GM12874 (cell line): ENCODE measurements around the gene LY86.

Experiments
- TF ChIP-seq, protein P1 (sequence below): IDR thresholded peaks from 2 replicates; pipeline ENCODE4 v1.5.1; 2011; ENCODE audit warnings: low read depth, mild to moderate bottlenecking, control low read depth, low read length, moderate library complexity; ENCODE audit not compliant: insufficient read depth

The LY86 gene

GRCh38 chr6:6610031-6610591 is 21.6 kb downstream of the LY86 start:
- TF ChIP-seq, protein P1, sequence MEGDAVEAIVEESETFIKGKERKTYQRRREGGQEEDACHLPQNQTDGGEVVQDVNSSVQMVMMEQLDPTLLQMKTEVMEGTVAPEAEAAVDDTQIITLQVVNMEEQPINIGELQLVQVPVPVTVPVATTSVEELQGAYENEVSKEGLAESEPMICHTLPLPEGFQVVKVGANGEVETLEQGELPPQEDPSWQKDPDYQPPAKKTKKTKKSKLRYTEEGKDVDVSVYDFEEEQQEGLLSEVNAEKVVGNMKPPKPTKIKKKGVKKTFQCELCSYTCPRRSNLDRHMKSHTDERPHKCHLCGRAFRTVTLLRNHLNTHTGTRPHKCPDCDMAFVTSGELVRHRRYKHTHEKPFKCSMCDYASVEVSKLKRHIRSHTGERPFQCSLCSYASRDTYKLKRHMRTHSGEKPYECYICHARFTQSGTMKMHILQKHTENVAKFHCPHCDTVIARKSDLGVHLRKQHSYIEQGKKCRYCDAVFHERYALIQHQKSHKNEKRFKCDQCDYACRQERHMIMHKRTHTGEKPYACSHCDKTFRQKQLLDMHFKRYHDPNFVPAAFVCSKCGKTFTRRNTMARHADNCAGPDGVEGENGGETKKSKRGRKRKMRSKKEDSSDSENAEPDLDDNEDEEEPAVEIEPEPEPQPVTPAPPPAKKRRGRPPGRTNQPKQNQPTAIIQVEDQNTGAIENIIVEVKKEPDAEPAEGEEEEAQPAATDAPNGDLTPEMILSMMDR: no peak

- TF ChIP-seq, protein P1: no peak
These were observed 23.0 kb downstream of the LY86 start for GRCh38 chr6:6611486-6611885.

DNA sequence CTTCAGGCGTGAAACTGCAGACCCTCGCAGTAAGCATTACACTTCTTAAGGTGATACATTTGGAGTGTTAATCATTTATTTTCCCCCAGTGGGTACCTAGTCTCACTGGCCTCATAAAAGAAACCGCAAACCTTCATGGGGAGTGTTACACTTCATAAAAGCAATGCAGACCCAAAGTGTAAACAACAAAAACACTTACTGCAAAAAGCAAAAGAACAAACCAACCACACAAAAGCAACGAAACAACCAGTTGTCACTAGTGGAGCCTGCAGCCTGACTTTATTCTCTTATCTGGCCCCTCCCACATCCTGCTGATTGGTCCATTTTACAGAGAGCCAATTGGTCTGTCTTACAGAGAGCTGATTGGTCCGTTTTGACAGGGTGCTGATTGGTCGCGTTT is 23.8 kb downstream of the LY86 start:
- TF ChIP-seq, protein P1: no peak

DNA sequence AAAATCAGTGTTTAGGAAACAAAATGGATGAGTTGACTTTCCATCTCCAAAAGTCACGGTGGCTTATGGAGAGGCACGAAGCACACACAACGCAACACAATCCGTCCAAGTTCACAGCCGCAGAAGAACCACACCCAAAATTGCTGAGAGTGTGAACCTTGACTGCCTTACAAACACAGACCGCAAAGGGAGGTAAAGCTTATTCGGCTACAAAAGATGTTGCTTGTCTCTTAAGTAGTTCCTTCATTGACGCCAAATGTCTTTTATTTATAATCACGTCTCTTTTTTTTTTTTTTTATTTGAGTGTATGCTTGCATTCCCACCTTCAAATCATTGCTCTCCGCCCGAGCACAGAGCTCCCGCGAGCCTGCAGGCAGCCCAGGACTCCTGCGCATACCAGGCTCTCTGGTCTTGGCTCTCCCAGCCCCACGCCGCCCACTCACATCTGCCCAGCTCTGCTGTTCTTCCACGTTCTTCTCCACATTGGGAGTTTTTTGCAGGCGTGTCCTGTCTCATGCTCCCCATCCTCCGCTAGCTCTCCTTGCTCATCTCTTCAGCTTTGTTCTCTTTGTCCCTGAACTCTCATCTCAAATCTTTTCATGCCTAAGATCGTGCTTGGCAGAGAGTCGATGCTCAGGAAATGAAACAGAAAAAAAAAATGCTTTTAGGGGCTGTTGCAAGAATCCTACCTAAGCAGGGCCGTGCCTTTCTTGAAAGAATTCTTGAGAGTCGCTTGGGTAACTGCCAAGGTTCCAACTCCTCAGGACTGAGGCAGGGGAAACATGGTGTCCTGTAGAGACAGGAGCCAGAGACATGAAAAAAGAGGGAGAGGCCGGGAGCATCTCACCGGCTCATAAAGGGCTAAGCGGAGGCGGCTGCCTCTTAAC is 25.8 kb downstream of the LY86 start:
- TF ChIP-seq, protein P1: no peak

GRCh38 chr6:6614983-6615349 is 26.4 kb downstream of the LY86 start:
- TF ChIP-seq, protein P1: no peak

DNA sequence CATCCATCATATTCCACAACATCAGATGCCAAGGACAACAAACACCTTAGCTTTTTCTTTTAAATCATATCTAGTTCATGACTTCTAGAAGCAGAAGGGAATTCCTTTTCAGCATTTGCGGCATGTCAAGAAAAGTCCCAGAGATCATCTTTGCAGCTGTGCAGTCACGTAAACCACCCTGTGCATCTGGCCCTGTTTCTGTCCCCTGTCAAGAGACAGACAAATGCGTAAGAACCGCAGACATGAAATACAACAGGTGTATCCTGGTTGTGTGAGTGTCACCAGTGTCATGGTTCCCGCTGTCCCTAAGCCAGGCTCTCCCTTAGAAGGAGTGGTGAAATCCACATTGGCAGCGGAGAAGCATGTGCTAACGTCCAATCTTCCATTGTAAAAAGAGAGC is 28.1 kb downstream of the LY86 start:
- TF ChIP-seq, protein P1: no peak

DNA sequence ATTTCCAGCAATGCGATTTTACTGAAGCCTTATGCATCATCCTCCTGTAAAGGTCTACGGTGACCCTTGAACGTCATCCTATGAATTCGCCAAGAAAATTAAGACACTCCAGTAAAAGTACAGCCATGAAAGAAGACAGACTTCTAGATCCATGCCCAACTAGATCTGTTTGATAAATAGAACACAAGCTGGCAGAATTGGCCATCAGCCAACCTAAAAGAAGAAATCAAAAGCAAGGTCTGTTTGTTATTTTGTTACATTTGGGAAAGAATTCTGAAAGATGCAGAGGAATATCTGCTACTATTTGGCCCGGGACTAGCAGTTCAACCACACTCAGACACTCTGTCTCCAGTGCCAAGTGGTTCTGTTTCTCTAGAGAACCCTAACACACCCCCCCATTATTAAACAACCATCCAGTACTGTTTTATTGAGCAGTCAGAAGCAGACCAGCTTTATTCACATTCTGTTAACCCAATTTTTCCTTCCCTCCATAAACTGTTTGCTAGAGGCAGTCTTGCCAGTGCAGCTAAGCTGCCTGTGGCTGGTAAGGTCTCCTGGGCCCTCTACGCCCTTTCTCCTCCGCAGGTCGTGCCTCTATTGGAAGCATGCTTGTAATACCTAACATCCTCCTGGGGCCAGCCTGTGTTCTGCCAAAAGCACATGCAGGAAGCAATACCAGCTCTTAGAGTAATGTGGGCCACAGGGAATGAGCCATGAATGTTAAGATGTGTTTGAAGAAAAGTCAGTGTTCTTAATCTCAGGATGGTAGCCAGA is 30.7 kb downstream of the LY86 start:
- TF ChIP-seq, protein P1: no peak
